Skeletal muscle satellite cell (primary cell): Measurements from ENCODE around the gene WASHC3.

Experiments used
- H3K27me3 ChIP-seq: 2 replicates; pipeline ENCODE4 v1.7.0; 2013; ENCODE audit warnings: low read length; ENCODE audit not compliant: control insufficient read depth, insufficient read depth
- H3K36me3 ChIP-seq: 2 replicates; pipeline ENCODE4 v1.7.0; 2013; ENCODE audit warnings: mild to moderate bottlenecking, control low read depth, low read length; ENCODE audit not compliant: insufficient read depth
- H3K4me1 ChIP-seq: 2 replicates; pipeline ENCODE4 v1.7.0; 2013; ENCODE audit warnings: low read length; ENCODE audit not compliant: control insufficient read depth, insufficient read depth
- H3K4me2 ChIP-seq: 2 replicates; pipeline ENCODE4 v1.7.0; 2013; ENCODE audit warnings: mild to moderate bottlenecking, low read length
- H3K4me3 ChIP-seq: 2 replicates; pipeline ENCODE4 v1.7.0; 2013; ENCODE audit warnings: low read length
- H3K9ac ChIP-seq: 2 replicates; pipeline ENCODE4 v1.7.0; 2013; ENCODE audit warnings: mild to moderate bottlenecking, low read depth, low read length, moderate library complexity
- H3K9me3 ChIP-seq: replicated peaks from 2 replicates; pipeline ENCODE4 v1.7.0; 2013; ENCODE audit warnings: mild to moderate bottlenecking, control low read depth, low read length

WASHC3 gene

DNA sequence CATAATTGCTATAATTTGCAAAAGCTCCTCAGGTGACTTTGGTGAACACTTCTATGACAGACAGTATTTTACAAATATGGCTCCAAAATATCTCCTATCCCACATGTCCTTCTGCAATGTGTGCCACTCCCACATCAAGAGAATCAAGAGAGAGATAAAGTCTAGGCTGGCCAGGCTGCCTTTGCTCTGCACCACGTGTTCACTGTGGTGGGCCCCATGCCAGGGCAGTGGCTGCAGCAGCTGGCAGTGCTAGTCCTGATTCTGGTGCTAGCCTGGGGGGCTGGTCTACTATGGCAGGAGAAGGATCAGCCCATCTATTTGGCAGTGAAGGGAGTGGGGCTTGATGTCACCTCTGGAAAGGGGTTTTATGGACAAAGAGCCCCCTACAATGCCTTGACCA lies 98.1 kb downstream of the WASHC3 start:
- H3K4me3 ChIP-seq = no peak overlapping the region
- H3K9ac ChIP-seq = no peak overlapping the region
- H3K9me3 ChIP-seq = no peaks in the 10 kb centered on the region
- H3K36me3 ChIP-seq = no peaks in the 10 kb centered on the region
- H3K27me3 ChIP-seq = no peaks in the 10 kb centered on the region
- H3K4me1 ChIP-seq = no peaks in the 10 kb centered on the region
- H3K4me2 ChIP-seq = no peak overlapping the region
